UCSD-AML1 (cell line): ENCODE data around the gene MEGF6.

Experiments used
- DNase-seq: peaks from one replicate; lab custom pipeline; 2025; ENCODE audit not compliant: unreplicated experiment; lab: John Stamatoyannopoulos, UW

Gene MEGF6

DNA sequence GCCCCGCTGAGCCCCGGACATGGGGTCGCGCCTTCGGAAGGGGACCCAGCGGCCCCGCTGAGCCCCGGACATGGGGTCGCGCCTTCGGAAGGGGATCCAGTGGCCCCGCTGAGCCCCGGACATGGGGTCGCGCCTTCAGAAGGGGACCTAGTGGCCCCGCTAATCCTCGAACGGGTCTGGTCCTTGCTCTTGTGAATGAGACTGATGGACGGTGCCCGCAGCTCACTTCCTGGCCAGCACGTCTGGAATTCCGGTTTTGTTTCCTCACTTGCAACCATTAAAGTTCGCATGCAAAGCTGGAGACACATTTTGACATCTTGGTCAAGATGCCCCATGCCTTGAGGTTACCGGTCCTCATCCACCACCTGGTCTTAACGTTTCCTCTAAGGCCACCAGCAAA is 33.0 kb upstream of the MEGF6 start:
- DNase-seq: no peak

DNA sequence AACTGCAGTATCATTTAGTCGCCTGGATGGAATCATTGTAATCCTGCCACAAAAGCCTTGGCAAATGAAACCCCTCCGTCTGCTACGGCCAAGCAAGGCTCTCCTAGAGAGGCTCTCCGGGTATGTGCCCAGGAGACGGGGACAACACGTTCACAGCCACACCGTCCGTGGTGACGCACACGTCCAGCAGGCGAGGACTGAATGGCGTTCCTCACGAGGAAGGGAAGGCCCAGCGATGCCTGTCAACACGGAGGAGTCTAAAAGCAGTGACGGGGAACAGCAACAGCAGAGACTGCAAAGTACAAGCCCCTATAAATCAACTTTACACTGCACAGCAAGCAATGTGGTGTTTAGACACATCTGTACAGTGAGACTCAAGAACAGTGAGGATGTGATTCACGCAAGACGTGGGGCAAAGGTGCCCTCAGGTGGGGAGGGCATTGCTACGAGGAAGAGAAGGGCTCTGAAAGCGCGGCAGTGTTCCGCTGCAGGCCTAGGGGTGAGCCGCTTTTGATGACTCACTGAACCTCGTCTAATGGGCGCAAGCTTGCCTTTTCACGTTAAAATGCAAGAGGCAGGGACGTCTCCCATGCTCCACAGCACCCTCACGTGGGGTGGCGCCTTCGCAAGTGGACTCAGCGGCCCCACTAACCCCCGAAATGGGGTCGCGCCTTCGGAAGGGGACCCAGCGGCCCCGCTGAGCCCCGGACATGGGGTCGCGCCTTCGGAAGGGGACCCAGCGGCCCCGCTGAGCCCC is 31.8 kb upstream of the MEGF6 start:
- DNase-seq: no peak

DNA sequence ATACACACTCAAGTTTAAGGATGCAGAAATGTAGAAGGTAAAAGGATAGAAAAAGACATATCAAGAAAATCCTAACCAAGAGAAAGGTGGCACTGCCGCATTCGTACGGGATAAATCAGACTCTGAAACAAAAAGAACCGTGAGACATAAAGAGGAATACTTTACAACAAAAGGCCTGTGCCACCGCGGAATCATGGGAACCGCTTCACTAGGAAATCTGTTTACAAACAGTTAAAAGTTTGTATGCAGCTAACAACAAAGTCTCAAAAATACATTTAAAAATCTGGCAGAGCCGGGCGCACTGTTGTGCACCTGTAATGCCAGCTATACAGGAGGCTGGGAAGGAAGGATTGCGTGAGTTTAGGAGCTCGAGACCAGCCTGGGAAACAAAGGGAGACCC is 30.5 kb upstream of the MEGF6 start:
- DNase-seq: no peak

DNA sequence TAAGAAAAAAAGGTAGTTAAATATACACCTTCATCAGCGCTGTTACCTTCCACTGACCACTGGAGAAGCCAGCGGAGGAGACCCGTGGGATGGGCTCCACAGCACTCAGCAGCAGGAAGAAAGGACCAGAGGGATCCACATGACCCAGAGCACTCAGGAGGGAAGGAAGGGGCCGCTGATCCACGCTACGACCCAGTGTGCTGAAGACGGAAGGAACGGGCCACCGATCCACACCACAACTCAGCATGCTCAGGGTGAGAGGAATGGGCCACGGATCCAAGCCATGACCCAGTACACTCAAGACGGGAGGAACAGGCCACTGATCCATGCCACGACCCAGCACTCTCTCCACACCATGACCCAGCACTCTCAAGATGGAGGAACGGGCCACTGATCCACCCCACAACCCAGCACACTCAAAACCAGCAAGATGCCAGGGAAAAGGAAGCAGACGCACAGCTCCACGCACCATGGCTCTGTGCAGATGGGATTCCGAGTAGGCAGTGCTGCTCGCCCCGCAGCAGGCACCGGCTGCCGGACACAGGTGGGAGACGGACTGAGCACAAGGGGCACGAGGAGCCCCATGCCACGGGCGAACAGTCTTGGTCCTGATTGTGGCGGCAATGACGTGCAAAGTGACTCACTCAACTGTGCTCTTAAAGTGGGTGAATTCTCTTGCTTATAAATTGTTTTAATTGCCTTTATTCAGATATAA is 29.9 kb upstream of the MEGF6 start:
- DNase-seq: no peak

DNA sequence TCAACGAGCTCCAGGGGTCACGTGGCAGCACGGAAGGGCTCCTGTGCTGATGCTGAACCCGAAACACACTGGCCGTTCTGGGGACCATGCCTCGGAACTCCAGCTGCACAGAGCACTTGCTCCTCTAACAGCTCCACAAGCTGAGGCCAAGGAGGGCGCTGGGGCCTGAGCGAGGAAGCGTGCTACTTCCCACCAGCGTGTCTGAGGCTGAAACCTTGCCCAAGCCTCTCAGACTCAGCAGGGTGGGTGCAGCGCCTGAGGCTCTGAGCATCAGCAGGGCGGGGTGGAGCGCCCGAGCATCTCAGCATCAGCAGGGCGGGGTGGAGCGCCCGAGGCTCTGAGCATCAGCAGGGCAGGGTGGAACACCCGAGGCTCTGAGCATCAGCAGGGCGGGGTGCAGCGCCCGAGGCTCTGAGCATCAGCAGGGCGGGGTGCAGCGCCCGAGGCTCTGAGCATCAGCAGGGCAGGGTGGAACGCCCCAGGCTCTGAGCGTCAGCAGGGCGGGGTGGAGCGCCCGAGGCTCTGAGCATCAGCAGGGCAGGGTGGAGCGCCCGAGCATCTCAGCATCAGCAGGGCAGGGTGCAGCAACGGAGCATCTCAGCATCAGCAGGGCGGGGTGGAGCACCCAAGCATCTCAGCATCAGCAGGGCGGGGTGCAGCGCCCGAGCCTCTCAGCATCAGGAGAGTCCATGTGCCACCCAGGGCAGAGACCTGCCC is 29.0 kb upstream of the MEGF6 start:
- no peak for DNase-seq

DNA sequence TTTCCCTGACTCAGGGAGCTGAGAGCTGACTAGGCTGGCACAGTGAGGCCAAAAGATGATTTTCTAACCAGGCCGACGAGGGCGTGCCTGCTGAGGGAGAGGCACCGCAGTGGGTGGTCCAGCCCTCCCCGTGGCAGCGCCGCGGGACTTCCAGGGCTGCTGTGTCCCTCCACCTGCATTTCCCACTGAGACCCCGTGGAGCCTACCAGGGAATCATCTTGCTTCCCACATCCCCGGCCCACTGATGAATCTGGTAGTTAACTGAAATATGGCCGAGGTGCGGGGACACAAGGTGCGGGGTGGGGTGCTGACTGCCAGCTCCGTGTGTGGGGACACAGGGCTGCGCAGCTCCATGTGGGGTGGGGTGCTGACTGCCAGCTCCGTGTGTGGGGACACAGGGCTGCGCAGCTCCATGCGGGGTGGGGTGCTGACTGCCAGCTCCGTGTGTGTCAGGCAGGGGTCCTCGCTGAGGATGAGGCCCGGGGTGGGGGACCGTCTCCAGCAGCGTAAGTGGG is 28.1 kb upstream of the MEGF6 start:
- DNase-seq: no peak

DNA sequence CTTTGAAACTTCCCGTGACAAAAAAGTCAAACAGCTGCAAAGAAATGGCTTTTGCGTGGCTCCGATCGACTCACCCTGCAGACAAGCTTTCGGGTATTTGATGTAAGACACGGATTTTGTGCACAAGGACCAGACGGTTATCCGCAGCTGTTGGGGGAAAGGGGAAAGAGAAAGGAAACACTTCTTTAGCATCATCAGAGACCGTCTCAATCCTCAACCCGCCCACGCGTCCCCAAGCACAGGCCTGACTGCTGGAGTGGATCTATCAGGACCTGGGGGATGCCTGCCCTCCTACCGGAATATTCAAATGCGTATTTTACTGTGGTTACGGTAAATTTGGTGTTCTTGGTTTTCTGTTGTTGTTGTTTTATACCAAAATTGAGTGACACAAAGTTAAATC is 27.4 kb upstream of the MEGF6 start:
- no peak for DNase-seq

DNA sequence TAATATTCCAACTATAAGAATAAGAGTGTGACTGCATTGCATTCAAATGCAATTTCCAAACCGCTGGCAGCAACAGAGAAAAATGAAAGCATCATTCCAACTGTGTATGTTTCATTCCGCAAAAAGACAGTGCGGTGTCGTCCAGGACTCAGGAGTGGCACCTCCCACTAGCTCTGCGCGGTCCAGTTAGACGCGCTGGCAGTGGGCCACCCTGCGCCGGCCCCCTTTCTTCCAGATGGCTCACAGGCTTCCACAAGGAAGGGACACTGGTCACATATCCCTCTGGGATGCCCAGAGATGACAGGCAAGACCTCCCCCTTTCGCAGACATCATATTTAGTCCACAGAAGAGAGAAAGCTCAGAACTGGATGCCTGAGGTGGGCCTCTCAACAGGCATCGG is 26.7 kb upstream of the MEGF6 start:
- DNase-seq: no peak

DNA sequence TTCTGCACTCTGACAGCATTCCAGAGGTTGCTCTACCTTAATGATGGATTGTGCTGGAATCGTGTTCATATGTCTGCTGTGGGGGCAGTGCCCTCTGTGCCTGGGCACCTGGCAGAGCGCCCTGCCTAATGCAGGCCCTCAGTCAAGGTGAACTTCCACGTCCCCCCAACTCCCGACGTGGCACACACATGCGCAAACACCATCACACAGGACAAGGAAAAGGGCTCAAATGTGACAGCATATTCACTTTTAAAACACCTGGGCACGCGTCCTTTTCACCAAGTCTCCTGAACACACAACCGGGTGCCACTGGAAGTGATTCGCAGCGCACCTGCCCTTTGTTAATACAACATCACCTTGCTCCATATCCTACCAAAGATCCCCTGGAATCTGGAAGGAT is 25.2 kb upstream of the MEGF6 start:
- no peak for DNase-seq

DNA sequence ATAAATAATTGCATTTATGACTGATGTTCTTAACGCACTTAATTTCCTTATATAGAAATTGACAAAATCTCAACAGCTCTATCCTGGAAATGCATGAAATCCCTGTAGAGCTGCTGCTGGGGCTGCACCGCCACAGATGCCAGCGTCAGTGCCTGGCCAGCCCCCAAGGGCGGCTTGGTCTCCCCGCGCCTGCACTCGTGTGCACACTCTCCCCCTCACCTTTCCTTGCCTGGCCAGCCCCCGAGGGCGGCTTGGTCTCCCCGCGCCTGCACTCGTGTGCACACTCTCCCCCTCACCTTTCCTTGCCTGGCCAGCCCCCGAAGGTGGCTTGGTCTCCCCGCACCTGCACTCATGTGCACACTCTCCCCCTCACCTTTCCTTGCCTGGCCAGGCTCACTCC is 24.8 kb upstream of the MEGF6 start:
- no peak for DNase-seq

DNA sequence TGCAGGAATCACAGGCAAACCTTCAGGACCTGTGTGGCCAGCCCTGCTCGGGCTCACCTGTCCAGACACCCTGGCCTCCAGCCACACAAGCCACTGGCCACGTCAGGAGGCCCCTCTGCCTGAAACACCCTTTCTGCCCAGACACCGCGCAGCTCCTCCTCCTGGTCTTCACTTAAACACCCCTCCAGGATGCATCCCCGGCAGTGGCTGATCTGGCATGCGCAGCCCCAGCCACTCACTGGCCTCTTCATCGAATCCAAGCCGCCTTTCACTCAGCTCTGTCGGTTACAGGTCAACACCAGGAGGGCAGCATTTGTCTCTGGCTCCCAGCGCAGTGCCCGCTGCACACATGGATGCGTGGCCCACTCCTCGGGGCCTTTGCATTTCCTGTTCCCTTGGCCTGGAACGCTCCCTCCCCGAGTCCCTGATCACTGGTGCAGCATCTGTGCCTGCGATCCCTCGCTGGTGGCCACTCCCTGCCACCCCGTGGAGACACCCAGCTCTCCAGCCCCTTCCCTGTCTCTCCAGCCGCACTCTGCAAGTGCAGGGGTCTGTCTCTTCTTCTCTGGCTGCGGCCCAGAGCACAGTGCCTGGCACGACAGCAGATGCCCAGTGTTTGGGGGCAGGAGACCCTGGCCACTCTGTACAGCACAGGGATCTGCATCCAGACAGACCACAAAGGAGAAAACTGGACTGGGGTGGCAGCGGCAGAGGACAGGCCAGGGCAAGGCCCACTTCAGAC is 22.9 kb upstream of the MEGF6 start:
- no peak for DNase-seq

DNA sequence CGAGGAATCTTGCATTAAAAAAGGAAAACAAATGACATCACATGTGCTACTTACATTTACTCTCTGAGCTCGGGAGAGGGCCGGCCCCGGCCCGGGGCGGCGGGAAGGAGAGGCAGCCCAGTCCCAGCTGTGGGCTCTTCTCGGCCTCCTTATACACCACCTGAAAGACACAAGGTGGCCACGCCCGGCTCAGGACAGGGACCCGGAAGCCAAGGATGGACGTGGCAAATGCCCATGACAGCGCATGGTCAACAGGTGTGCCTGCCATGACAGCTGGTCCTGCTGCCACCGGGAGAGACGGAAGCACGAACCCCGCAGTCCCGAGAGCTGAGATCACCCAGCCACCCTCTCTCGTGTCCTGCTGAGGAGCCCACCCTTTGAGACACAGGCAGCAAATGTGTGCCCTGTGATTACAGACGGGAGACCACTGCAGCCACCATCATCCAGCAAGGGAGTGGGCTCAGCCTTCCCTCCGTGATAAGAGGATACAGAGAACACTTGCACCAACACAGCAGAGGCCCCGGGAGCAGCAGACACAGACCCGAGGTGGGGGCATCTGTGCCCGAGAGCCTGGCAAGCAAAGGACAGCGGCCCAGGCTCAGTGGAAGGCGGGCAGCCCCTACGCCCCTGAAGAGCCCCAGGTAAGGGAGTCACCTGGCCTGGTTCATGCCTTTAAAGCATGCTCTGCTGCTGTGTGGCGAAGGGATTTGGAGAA is 22.2 kb upstream of the MEGF6 start:
- DNase-seq: no peak

DNA sequence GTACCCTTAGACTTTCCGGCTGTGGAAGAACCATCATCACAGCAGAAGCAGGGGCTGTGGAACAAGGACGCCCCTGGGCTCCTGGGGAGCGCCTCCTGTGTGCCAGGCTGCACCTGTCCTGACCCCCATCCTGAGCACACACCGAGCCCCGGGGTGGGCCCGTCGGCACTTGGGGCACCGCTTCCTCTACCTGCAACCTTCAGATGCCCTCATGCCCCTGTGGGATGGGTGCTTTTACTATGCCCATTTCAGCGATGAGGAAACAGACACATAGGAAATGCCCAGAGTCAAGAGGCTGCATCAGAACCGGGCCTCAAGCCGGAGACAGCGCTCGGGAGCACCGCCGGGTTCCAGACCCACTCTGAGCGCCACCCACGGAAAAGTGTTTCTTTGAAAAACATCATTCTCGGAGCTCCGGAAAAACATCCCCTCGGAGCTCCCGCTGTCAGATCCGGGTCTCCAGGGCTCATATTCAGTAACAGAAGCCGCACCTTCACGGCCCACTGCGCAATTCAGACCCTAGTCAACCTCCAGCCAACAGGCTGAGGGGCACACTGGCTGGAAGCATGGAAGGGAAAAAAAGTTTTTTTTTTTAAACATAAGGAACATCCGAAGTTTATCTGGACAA is 21.5 kb upstream of the MEGF6 start:
- no peak for DNase-seq

DNA sequence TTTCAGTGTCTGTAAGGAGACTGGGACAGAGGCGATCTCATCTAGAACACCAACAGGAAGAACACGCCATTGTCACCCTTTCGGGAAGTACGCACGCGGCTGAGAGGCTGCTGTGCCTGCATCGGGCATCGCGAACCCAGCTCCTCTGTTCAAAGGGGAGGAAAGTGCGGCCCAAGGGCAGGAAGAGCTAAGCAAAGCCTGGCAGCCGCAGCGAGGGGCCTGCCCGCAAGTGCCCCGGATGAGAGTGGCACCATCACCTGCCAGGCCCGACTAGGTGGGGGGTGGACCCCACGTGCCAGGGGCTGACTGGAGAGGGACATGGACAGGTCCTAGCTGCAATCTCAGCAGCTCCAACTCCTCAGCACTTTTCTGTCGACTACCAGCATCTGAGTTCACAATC is 21.0 kb upstream of the MEGF6 start:
- DNase-seq: no peak

DNA sequence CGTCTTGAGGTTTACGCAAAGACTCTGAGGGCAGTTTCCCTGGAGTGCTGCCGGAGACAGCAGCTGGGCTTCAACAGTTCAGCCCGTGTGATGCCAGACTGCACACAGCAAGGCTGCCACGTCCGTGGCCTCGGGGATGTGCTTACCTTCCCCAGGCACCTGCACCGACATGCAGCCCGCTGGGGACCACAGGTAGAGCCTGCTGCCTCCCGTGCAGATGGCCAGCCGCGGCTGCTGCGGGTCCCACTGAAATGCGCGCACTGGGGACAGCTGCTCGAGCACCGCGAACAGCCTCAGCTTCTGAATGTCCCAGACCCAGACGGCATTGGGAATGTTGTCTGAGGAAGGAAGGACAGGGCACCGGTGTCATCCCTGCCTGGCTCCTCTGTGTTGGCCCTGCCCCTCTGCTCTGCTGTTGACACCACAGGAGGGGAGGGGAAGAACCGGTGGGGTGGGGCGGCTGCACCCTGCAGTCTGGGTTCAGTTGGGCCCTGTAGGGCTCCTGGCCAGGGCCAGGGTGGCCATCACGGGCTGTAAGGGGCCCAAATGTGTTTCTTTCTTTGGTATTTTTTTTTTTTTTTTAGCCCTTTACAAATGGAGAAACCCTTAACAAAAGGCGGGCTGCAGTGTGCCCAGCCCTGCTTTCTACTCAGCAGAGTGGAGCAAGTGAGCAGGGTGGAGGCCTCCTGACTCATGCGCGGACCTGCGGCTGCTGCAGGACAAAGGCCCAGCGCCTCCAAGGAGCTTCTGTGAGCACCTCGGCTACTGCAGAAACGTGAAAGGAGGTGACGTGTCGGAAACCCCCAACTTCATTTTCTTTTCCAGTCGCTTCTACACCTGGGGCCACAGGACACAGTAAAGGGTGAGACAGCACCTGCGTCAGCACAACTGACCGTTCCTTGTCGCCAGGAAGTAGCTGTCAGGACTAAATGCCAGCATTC is 20.3 kb upstream of the MEGF6 start:
- no peak for DNase-seq

DNA sequence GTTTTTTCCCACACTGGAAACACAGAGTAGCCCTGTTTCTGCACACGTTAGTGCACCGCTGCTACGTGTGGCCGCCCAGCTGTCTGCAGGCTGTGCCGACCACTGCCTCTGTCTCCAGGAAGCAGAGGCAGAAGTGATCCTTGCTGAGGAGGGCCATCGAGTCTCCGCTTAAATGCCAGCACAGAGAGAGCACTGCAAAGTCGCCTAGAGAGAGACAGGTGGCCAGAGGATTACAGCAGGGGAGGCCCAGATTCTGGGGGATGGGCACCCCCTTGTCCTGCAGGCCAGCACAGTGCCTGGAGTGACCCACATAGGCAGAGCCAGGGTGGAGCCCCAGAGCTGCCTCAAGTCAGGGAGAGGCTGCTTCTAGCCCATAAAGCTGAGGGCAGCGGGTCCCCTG is 19.6 kb upstream of the MEGF6 start:
- DNase-seq: no peak

DNA sequence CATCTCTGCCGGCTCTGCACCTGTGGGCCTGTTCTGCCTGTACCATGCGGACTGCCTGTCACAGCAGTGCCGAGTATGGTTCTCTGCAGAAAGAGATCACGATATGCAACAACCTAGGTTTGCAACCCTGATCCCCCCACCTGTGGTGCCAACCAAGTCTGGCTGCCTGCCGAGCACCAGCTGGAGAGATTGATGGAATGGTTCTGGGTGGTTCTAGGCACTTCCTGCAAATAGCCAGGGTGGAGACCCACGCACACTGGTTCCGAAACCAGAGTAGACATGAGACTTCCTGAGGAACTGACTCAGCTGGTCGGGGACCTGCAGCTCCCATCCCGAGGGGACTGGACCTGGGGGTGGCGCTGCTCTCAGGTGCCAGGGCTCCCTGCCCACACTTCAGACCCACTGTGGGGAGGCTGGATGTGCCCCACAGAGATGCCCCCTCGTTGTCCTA is 18.9 kb upstream of the MEGF6 start:
- DNase-seq: no peak

DNA sequence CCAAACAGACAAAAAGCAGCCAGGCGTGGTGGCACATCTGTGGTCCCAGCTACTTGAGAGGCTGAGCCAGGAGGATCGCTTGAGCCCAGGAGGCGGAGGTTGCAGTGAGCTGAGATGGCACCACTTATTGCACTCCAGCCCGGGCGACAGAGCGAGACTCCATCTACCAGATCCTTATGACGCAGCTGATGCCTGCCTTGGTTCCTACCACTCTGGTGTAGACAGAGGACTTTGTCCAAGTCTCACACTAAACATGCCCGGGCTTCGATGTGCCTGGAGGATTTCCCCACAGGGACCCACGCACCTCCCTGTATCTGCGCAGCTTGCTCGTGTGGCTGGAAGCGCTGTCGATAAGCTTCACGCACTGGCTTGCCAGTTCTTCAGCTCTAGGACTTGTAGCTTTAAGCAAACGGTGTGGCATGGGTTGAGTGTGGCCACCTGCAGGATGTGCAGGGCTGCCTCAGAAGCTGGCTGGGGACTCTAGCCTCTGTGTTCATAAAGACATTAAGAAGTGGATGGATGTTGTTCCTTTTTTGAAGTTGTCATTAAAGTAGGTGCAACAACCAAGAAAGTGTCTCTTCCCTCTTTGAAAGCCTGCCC is 18.4 kb upstream of the MEGF6 start:
- no peak for DNase-seq

DNA sequence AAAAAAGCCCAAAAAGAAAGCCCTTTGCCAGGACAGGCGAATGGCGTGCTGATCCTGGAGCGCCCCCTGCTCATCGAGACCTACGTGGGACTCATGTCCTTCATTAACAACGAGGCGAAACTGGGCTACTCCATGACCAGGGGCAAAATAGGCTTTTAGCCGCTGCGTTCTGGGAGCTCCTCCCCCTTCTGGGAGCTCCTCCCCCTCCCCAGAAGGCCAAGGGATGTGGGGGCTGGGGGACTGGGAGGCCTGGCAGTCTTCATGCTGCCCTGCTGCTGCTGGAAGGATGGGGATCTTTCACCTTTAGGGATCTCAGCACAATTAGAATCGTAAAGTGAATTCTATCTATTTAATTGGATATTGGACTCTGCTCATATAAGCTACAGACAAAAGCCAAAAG is 17.1 kb upstream of the MEGF6 start:
- DNase-seq: no peak
